Skeletal muscle tissue (tissue), 4 donors: ENCODE data around the gene MTCH1. TPM values are rescaled to one million over a fixed set of nuclear protein-coding genes. Genes with fewer than 3 reads are reported as not detected.

ENCODE experiments used
- H3K27ac ChIP-seq: one replicate; pipeline ENCODE4 v1.7.0; 2013; ENCODE audit warnings: mild to moderate bottlenecking, low read depth, low read length, inconsistent platforms
- H3K27me3 ChIP-seq, 3 donors: one replicate each; pipeline ENCODE4 v1.7.0; 2013; ENCODE audit warnings: low read length in 3 of 3; ENCODE audit not compliant: control insufficient read depth in 3 of 3, insufficient read depth in 3 of 3
- H3K36me3 ChIP-seq, 3 donors: one replicate each; pipeline ENCODE4 v1.7.0; 2013; ENCODE audit warnings: low read length in 3 of 3; ENCODE audit not compliant: control insufficient read depth in 3 of 3, insufficient read depth in 3 of 3
- H3K4me1 ChIP-seq, 3 donors: one replicate each; pipeline ENCODE4 v1.7.0; 2013; ENCODE audit warnings: low read length in 3 of 3, mild to moderate bottlenecking in 3 of 3; ENCODE audit not compliant: control insufficient read depth in 3 of 3, insufficient read depth in 3 of 3
- H3K4me3 ChIP-seq, 3 donors: one replicate each; pipeline ENCODE4 v1.7.0; 2013; ENCODE audit warnings: low read length in 3 of 3
- H3K9ac ChIP-seq, 3 donors: one replicate each; pipeline ENCODE4 v1.7.0; 2013; ENCODE audit warnings: low read length in 3 of 3, mild to moderate bottlenecking in 3 of 3, moderate library complexity in 2 of 3, low read depth in 1 of 3
- H3K9me3 ChIP-seq, 3 donors: one replicate each; pipeline ENCODE4 v1.7.0; 2013; ENCODE audit warnings: low read length in 3 of 3; ENCODE audit not compliant: control insufficient read depth in 3 of 3
- total RNA-seq: library from RNA; depleted of rRNA; stranded (reverse); fragments of >200 nt; gene quantifications from one replicate; pipeline ENCODE4 v1.2.3, GENCODE V29; 2014
- donor health status: Osteomylitis.

Gene MTCH1
- total RNA-seq, 1 donor from 2014 or later = 116 TPM

DNA sequence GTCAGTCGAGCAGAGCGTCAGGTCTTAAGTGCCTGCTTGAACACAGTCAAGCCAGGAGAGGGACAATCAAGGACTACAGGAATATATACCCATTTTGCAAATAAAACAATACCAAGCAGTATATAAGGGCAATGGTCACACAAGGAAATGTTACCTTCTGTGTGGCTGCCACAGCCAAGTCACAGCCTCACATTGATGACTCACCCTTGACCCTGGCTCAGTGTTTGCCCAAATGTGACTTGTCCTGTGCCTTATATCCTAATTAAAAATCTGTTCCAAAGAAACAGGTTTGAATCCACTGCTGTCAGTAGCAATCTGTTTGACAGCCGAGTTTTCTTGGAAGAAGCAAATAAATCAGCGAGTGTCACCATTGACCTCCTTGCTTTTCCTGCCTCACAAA, 65.9 kb downstream of the MTCH1 start:
- peaks cover 24 to 61% (median 55%) of the 10 kb centered on the region in 3 donors for H3K36me3 ChIP-seq
- H3K9ac ChIP-seq = no peak overlapping the region
- no peaks in the 10 kb centered on the region for H3K9me3 ChIP-seq
- peaks cover 19 to 26% (median 25%) of the 10 kb centered on the region in 3 donors for H3K4me1 ChIP-seq
- no peak overlapping the region for H3K4me3 ChIP-seq
- H3K27me3 ChIP-seq = no peaks in the 10 kb centered on the region
- H3K27ac ChIP-seq = peak overlapping the region; percentile 42

Other genes with a start within 250 kb of the MTCH1 start
- gene CPNE5, start 146.8 kb downstream of the MTCH1 start, total RNA-seq = 6.3 TPM
- 24.0 TPM for gene PPIL1, start 111.4 kb downstream of the MTCH1 start, total RNA-seq
- gene C6orf89, start 100.2 kb downstream of the MTCH1 start, total RNA-seq = 22.4 TPM
- 19.8 TPM for gene PI16, start 31.5 kb downstream of the MTCH1 start, total RNA-seq
- 7.3 TPM for gene FGD2, start 19.5 kb upstream of the MTCH1 start, total RNA-seq
- gene PIM1, start 184.0 kb upstream of the MTCH1 start, total RNA-seq = 20.4 TPM